ENCODE data around the gene GSTT2B. TPM values are rescaled to one million over a fixed set of nuclear protein-coding genes. Genes with fewer than 3 reads are reported as not detected.
"Not testable (repeated sequence)": the region's sequence is repeated elsewhere in the genome, so short reads cannot be mapped to it uniquely, and the experiment has no call there.

GSTT2B gene
- total RNA-seq, 1 donor from 2014 or later: 0.79 TPM

DNA sequence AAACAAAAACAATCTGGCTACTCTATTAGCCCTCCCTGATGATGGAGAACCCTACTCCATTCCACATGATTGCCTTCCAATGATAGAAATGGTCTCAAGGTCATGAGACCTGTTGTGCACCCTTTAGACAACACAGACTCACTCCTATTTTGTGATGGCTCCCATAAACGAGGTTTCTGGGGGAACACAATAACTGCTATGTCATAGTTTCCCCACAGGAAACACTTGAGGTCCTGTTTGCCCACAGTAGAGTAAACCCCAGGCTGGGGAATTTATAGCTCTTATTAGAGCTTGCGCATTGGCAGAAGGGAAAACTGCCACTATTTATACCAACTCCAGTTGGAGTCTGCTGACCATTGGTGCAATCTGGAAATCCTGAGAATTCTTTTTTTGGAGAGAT lies 38.1 kb downstream of the GSTT2B start:
- no peaks in the 10 kb centered on the region for H3K27me3 ChIP-seq (ENCODE audit: control insufficient read depth, insufficient read depth, low read length)
- H3K36me3 ChIP-seq (ENCODE audit: control insufficient read depth, insufficient read depth, low read length): peaks cover 13% of the 10 kb centered on the region
- no peak for FAIRE-seq
- H3K4me3 ChIP-seq (ENCODE audit: low read depth, low read length): no peak overlapping the region
- no peak for DNase-seq (ENCODE audit: low read depth)
- TF ChIP-seq, protein P1, sequence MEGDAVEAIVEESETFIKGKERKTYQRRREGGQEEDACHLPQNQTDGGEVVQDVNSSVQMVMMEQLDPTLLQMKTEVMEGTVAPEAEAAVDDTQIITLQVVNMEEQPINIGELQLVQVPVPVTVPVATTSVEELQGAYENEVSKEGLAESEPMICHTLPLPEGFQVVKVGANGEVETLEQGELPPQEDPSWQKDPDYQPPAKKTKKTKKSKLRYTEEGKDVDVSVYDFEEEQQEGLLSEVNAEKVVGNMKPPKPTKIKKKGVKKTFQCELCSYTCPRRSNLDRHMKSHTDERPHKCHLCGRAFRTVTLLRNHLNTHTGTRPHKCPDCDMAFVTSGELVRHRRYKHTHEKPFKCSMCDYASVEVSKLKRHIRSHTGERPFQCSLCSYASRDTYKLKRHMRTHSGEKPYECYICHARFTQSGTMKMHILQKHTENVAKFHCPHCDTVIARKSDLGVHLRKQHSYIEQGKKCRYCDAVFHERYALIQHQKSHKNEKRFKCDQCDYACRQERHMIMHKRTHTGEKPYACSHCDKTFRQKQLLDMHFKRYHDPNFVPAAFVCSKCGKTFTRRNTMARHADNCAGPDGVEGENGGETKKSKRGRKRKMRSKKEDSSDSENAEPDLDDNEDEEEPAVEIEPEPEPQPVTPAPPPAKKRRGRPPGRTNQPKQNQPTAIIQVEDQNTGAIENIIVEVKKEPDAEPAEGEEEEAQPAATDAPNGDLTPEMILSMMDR (IDR thresholded peaks at IDR 0.05; ENCODE audit: insufficient read depth, low read length, severe bottlenecking): no peak

DNA sequence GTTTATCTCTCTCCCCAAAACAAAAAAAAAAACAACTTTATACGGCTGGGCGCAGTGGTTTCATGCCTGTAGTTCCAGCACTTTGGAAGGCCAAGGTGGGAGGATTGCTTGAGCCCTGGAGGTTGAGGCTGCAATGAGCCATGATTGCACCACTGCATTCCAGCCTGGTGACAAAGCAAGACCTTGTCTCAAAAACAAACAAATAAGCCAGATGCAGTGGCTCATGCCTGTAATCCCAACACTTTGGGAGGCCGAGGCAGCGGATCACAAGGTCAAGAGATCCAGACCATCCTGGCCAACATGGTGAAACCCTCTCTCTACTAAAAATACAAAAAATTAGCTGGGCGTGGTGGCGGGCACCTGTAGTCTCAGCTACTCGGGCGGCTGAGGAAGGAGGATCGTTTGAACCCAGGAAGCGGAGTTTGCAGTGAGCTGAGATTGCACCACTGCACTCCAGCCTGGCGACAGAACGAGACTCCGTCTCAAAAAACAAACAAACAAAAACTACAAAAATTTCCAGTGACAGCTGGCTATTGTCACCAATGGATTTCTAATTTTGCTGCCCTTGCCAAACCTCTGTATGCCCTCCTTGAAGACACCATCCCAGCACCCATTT lies 39.3 kb downstream of the GSTT2B start:
- H3K27me3 ChIP-seq (ENCODE audit: control insufficient read depth, insufficient read depth, low read length); H3K4me3 ChIP-seq (ENCODE audit: low read depth, low read length); FAIRE-seq: not testable (repeated sequence)
- H3K36me3 ChIP-seq (ENCODE audit: control insufficient read depth, insufficient read depth, low read length): peaks cover 13% of the 10 kb centered on the region
- peak; percentile 68 for DNase-seq (ENCODE audit: low read depth)

- not testable (repeated sequence) for FAIRE-seq; H3K4me3 ChIP-seq (ENCODE audit: low read depth, low read length); H3K36me3 ChIP-seq (ENCODE audit: control insufficient read depth, insufficient read depth, low read length); H3K27me3 ChIP-seq (ENCODE audit: control insufficient read depth, insufficient read depth, low read length); DNase-seq (ENCODE audit: low read depth)
These were observed 40.8 kb downstream of the GSTT2B start for GRCh38 chr22:23920267-23920611.

DNA sequence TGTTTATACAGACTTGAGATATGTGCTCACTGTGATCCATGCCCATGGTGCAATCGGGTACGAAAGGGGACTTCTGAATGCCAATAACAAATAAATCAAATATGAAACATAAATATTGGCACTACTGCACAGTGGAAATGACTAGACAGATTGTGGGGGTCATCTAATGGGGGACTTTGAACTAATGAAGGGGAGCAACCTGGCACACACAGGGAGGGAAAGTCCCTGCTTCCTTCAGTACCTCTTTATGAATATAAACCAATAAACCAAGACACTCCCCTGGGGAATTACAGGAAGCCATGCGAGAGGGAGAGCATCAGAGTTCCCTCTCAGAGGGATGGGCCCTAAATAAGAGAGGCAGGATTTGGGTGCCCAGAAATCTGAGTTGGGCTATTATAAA lies 45.7 kb downstream of the GSTT2B start:
- Histone ChIP-seq H3K4me3 (ENCODE audit: low read depth, low read length) (no peak overlapping the region), H3K27me3 (ENCODE audit: control insufficient read depth, insufficient read depth, low read length) (no peaks in the 10 kb centered on the region), H3K36me3 (ENCODE audit: control insufficient read depth, insufficient read depth, low read length) (peaks cover 1% of the 10 kb centered on the region)
- no peak for FAIRE-seq
- TF ChIP-seq, protein P1 (IDR thresholded peaks at IDR 0.05; ENCODE audit: insufficient read depth, low read length, severe bottlenecking): no peak
- DNase-seq (ENCODE audit: low read depth): no peak

DNA sequence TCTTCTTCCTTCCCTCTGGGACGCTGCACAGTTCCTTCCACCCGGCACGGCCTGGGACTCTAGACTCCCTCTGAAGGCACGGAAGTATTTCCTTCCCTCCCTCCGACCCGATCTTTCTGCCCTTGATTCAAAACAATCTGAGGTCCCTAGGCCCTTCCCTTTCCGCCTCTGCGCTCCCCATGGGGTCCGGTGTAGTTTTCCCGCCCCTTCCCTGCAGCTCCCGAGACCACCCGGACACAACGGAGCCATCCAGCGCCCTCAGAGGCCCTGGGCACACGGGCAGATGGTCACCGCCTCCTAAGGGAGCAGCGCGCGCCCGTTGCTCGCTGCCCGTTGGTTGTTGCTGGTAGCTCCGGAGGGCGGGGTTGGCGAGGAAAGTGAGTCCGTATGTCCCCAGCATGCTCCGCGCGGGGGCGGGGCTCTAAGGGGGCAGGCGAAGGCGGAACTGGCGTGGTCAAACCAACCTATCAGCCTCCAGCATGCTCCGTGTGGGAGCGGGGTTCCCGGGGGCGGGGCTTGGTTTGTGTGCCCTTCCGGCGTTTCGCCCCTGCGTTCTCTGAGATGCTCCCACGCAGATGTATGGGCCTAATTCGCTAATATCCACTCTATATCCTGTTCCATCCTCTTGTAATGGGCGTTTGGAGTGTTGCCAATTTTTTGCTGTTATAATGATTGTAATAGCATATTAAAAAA lies 47.2 kb downstream of the GSTT2B start:
- Histone ChIP-seq H3K36me3 (ENCODE audit: control insufficient read depth, insufficient read depth, low read length) (peaks cover 1% of the 10 kb centered on the region), H3K27me3 (ENCODE audit: control insufficient read depth, insufficient read depth, low read length) (no peaks in the 10 kb centered on the region), H3K4me3 (ENCODE audit: low read depth, low read length) (peak overlapping the region; percentile 56)
- DNase-seq (ENCODE audit: low read depth) (peak; percentile 95), FAIRE-seq (peak; percentile 18)
- TF ChIP-seq, protein P1 (IDR thresholded peaks at IDR 0.05; ENCODE audit: insufficient read depth, low read length, severe bottlenecking): no peak

- H3K4me3 ChIP-seq (ENCODE audit: low read depth, low read length): peak overlapping the region; percentile 56
- H3K36me3 ChIP-seq (ENCODE audit: control insufficient read depth, insufficient read depth, low read length): no peaks in the 10 kb centered on the region
- TF ChIP-seq, protein P1 (IDR thresholded peaks at IDR 0.05; ENCODE audit: insufficient read depth, low read length, severe bottlenecking): no peak
- FAIRE-seq (no peak), DNase-seq (ENCODE audit: low read depth) (no peak)
- no peaks in the 10 kb centered on the region for H3K27me3 ChIP-seq (ENCODE audit: control insufficient read depth, insufficient read depth, low read length)
These were observed 47.7 kb downstream of the GSTT2B start for GRCh38 chr22:23913306-23913660.

Measured in bronchial epithelial cell (primary cell).